HEK293 (cell line): ENCODE data around the gene ZFP57.
A peak's percentile ranks its signal among the peaks of the same experiment; 100 is the strongest.

Experiments
- CTCF ChIA-PET: fragments of 350-600 bp; formaldehyde crosslinking; extraction: SDS; loops from one replicate; lab custom pipeline; 2021; ENCODE audit warnings: antibody characterized with exemption; lab: Yijun Ruan, JAX
- POLR2A ChIA-PET: fragments of 300-600 bp; formaldehyde crosslinking; extraction: SDS; loops from one replicate; lab custom pipeline; 2020; ENCODE audit warnings: antibody characterized with exemption, inconsistent platforms; lab: Yijun Ruan, JAX
- H3K27ac ChIP-seq: fragments of 200-500 bp; sonication (Bioruptor generic); 2 replicates; pipeline ENCODE4 v1.5.1; 2014; ENCODE audit warnings: low read depth, low read length, control low read depth, inconsistent platforms; ENCODE audit errors: extremely low read depth
- H3K36me3 ChIP-seq, 2 experiments: fragments of 200-500 bp in 1 of 2; sonication (Bioruptor generic) in 1 of 2; 1 replicate in 1 of 2; 2 replicates in 1 of 2; pipeline ENCODE4 v1.5.1; 2014 to 2017; ENCODE audit warnings: inconsistent platforms in 2 of 2, low read length in 2 of 2; ENCODE audit not compliant: control insufficient read depth in 2 of 2, insufficient read depth in 1 of 2
- H3K4me1 ChIP-seq: fragments of 200-500 bp; sonication (Bioruptor generic); 2 replicates; pipeline ENCODE4 v1.5.1; 2014; ENCODE audit warnings: mild to moderate bottlenecking, low read length, inconsistent platforms; ENCODE audit not compliant: control insufficient read depth, insufficient read depth
- H3K4me3 ChIP-seq: 2 replicates; pipeline ENCODE4 v1.5.1; 2011; ENCODE audit warnings: low read depth, mild to moderate bottlenecking, control low read depth, low read length, moderate library complexity
- H3K9me3 ChIP-seq: fragments of 200-500 bp; sonication (Bioruptor generic); 2 replicates; pipeline ENCODE4 v1.5.1; 2014; ENCODE audit warnings: low read depth, low read length, inconsistent platforms; ENCODE audit not compliant: control insufficient read depth, insufficient read depth
- FEZF1 ChIP-seq: fragments of 450-650 bp; formaldehyde crosslinking; IDR thresholded peaks from 2 replicates; pipeline ENCODE4 v1.5.1; 2016; ENCODE audit warnings: missing biosample characterization, missing genetic modification characterization
- PBX3 ChIP-seq: sonication (generic); formaldehyde crosslinking; IDR thresholded peaks from 2 replicates; pipeline ENCODE4 v1.8.1; 2022; ENCODE audit warnings: mild to moderate bottlenecking, moderate library complexity, missing genetic modification reagents
- PRDM2 ChIP-seq: fragments of 450-650 bp; formaldehyde crosslinking; IDR thresholded peaks from 2 replicates; pipeline ENCODE4 v1.5.1; 2016; ENCODE audit warnings: missing biosample characterization, missing genetic modification characterization, borderline replicate concordance
- SALL2 ChIP-seq: fragments of 450-650 bp; formaldehyde crosslinking; IDR thresholded peaks from 2 replicates; pipeline ENCODE4 v1.5.0; 2017; ENCODE audit warnings: missing biosample characterization, mild to moderate bottlenecking, missing genetic modification characterization, borderline replicate concordance
- ZBTB17 ChIP-seq: fragments of 450-650 bp; formaldehyde crosslinking; IDR thresholded peaks from 2 replicates; pipeline ENCODE4 v1.5.1; 2016; ENCODE audit warnings: missing biosample characterization, missing genetic modification characterization
- ZBTB21 ChIP-seq: fragments of 450-650 bp; formaldehyde crosslinking; IDR thresholded peaks from 2 replicates; pipeline ENCODE4 v1.5.1; 2017; ENCODE audit warnings: missing biosample characterization, missing genetic modification characterization
- ZBTB8A ChIP-seq: fragments of 450-650 bp; formaldehyde crosslinking; IDR thresholded peaks from 2 replicates; pipeline ENCODE4 v1.5.1; 2016; ENCODE audit warnings: missing biosample characterization, missing genetic modification characterization
- ZNF140 ChIP-seq: fragments of 450-650 bp; formaldehyde crosslinking; IDR thresholded peaks from 2 replicates; pipeline ENCODE4 v1.5.1; 2016; ENCODE audit warnings: missing biosample characterization, missing genetic modification characterization
- ZNF248 ChIP-seq: fragments of 450-650 bp; formaldehyde crosslinking; IDR thresholded peaks from 2 replicates; pipeline ENCODE4 v1.5.1; 2017; ENCODE audit warnings: missing biosample characterization, missing genetic modification characterization
- ZNF473 ChIP-seq: fragments of 450-650 bp; formaldehyde crosslinking; IDR thresholded peaks from 2 replicates; pipeline ENCODE4 v1.5.1; 2017; ENCODE audit warnings: missing biosample characterization, missing genetic modification characterization
- ZNF610 ChIP-seq: fragments of 450-650 bp; formaldehyde crosslinking; IDR thresholded peaks from 2 replicates; pipeline ENCODE4 v1.5.1; 2016; ENCODE audit warnings: missing biosample characterization, missing genetic modification characterization, borderline replicate concordance
- ZNF639 ChIP-seq: fragments of 450-650 bp; formaldehyde crosslinking; IDR thresholded peaks from 2 replicates; pipeline ENCODE4 v1.5.1; 2016; ENCODE audit warnings: missing biosample characterization, missing genetic modification characterization
- ZNF830 ChIP-seq: fragments of 450-650 bp; IDR thresholded peaks from 2 replicates; pipeline ENCODE4 v1.5.0; 2018; ENCODE audit warnings: missing biosample characterization, missing genetic modification characterization, low read depth, mild to moderate bottlenecking, moderate library complexity
- TF ChIP-seq, protein P1 (sequence below): fragments of 450-650 bp; formaldehyde crosslinking; IDR thresholded peaks from 2 replicates; pipeline ENCODE4 v1.5.1; 2016; ENCODE audit warnings: missing biosample characterization, missing genetic modification characterization

The ZFP57 gene

DNA sequence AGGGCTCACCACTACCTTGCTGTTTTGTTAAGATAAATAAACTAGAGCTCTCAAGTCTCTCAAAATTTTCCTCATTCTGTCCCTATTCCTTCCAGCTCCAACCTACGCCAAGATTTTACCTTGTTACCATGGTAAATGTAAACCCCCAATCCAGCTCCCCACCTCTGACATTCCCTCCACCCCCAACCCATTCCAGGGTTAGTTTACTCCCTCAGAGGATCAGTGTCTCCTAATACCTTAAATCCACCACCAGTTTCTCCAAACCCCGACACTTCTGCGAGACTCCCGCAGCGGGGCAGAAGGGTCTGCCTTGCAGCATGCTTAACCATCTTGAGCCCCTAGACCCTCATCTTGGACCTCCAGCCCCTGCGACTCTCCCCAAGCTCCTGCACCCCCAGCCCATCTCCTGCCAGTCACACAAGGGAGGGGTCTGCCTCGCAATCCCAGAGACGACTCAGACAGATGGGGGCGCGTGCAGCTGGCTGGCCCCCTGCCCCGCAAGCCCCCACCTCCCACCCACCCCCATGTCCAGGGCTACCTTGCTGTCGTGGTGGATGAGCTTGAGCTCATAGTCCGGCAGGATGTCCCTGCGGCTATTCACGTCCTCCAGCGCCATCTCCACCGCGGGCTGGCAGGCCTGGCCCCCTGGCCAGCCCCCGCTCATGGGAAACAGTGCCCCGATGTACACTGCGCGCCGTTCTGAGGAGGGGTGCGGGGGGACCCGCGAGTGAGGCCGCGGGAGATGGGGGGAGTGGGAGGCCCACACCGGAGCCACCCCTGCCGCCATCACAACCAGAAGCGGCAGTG lies 53.8 kb downstream of the ZFP57 start (continued):
- no peak for TF ChIP-seq ZNF473 (tag by site-specific recombination)
- TF ChIP-seq ZBTB8A (tag by site-specific recombination), result no peak
- TF ChIP-seq FEZF1 (tag by site-specific recombination), result no peak
- TF ChIP-seq ZBTB21, result no peak
- TF ChIP-seq ZNF830, result no peak
- no peak for TF ChIP-seq PBX3 (CRISPR knock-in tag)
- TF ChIP-seq, protein P1, sequence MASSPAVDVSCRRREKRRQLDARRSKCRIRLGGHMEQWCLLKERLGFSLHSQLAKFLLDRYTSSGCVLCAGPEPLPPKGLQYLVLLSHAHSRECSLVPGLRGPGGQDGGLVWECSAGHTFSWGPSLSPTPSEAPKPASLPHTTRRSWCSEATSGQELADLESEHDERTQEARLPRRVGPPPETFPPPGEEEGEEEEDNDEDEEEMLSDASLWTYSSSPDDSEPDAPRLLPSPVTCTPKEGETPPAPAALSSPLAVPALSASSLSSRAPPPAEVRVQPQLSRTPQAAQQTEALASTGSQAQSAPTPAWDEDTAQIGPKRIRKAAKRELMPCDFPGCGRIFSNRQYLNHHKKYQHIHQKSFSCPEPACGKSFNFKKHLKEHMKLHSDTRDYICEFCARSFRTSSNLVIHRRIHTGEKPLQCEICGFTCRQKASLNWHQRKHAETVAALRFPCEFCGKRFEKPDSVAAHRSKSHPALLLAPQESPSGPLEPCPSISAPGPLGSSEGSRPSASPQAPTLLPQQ (tag by site-specific recombination), result no peak
- TF ChIP-seq ZNF248 (tag by site-specific recombination), result no peak
- no peak for TF ChIP-seq PRDM2
- no peak for TF ChIP-seq ZNF140 (tag by site-specific recombination)
- TF ChIP-seq SALL2 (tag by site-specific recombination), result no peak

- POLR2A ChIA-PET, result interaction anchor here (1.0 to 1.5 kb wide), 2 partner anchors 8 to 22 kb away, joined by 3 to 6 read pairs; no protein-coding TSS in a partner anchor
- no peaks in the 10 kb centered on the region for H3K9me3 ChIP-seq
- TF ChIP-seq ZBTB17 (tag by site-specific recombination) (0 out of 2 replicates have a peak, but pooled peaks have one; percentile 26), ZNF639 (tag by site-specific recombination) (no peak), ZNF610 (tag by site-specific recombination) (no peak)
- CTCF ChIA-PET, result interaction anchor here (0.5 to 2.2 kb wide), 8 partner anchors 16 to 474 kb away, joined by 3 to 11 read pairs (median 3); no protein-coding TSS in a partner anchor
- H3K4me3 ChIP-seq, result no peak overlapping the region
- H3K36me3 ChIP-seq, result peaks cover 19 to 44% of the 10 kb centered on the region in 2 experiments
- H3K27ac ChIP-seq, result no peak overlapping the region
- H3K4me1 ChIP-seq, result peaks cover 13% of the 10 kb centered on the region
Observed at GRCh38 chr6:29625337-29625930, 55.5 kb downstream of the ZFP57 start.
